ENCODE data around the gene CDH4. TPM values are rescaled to one million over a fixed set of nuclear protein-coding genes. Genes with fewer than 3 reads are reported as not detected.

The CDH4 gene
- total and polyA plus RNA-seq, 2 of the 13 experiments (the other 11 are each of a cell fraction or from before 2014, with no cell fraction given) = not detected

GRCh38 chr20:61486198-61486597, 234.1 kb downstream of the CDH4 start (continued):
- TF ChIP-seq HIC2 (CRISPR knock-in tag; IDR thresholded peaks at IDR 0.05; ENCODE audit: low read depth) = no peak

GRCh38 chr20:61487346-61487996, 235.4 kb downstream of the CDH4 start:
- WGBS (ENCODE audit: low lambda C conversion rate) = 4% methylated on average over 6 of the region's 6 CpGs
- in situ Hi-C loops (cut with HindIII; ENCODE audit: extremely low pct_ligation_motif_present, low pct_unique_long_range_greater_than_20kb) = no loop called here
- no peaks in the 10 kb centered on the region for H3K36me3 ChIP-seq (replicated peaks in 1 of 2; ENCODE audit: control insufficient read depth in 1 of 2, insufficient read depth in 2 of 2, low read length in 2 of 2)
- ChIA-PET POLR2A (no interaction called here), CTCF (ENCODE audit: low intra/inter-chr PET ratio, low total read pairs) (no interaction called here)
- DNase-seq (ENCODE audit: low spot score) (no peak), FAIRE-seq (no peak), ATAC-seq (no peak)
- H3K27ac ChIP-seq (ENCODE audit: extremely low read length, insufficient read depth, low read length) = no peak overlapping the region
- TF ChIP-seq NKX3-1 (CRISPR knock-in tag; IDR thresholded peaks at IDR 0.05) = no peak
- H3K4me2 ChIP-seq (ENCODE audit: low read depth, low read length) = no peak overlapping the region
- intact Hi-C loops (cut with micrococcal nuclease; ENCODE audit: unreplicated experiment) = no loop called here
- no peak overlapping the region for H3K4me3 ChIP-seq (replicated peaks in 1 of 3; ENCODE audit: insufficient read depth in 1 of 3, low read depth in 2 of 3, low read length in 3 of 3)
- H3K4me1 ChIP-seq (ENCODE audit: insufficient read depth, low read length) = no peaks in the 10 kb centered on the region
- H3K27me3 ChIP-seq (ENCODE audit: control insufficient read depth in 1 of 2, insufficient read depth in 2 of 2, low read length in 2 of 2) = no peaks in the 10 kb centered on the region; a peak in 1 of 5 replicates
- BruUV-seq (replicated peaks) = no TSS peak
- H3K79me2 ChIP-seq (ENCODE audit: insufficient read depth, low read length) = no peaks in the 10 kb centered on the region
- no peak overlapping the region for H3K9ac ChIP-seq (ENCODE audit: insufficient read depth, low read depth, low read length)
- no peaks in the 10 kb centered on the region for H4K20me1 ChIP-seq (ENCODE audit: insufficient read depth, low read length)
- H2AFZ ChIP-seq (ENCODE audit: low read length) = no peak overlapping the region
- no peaks in the 10 kb centered on the region for H3K9me3 ChIP-seq (ENCODE audit: low read length)

- in situ Hi-C loops (cut with HindIII; ENCODE audit: extremely low pct_ligation_motif_present, low pct_unique_long_range_greater_than_20kb) (no loop called here), intact Hi-C loops (cut with micrococcal nuclease; ENCODE audit: unreplicated experiment) (no loop called here)
- CTCF ChIA-PET (ENCODE audit: low intra/inter-chr PET ratio, low total read pairs) = no interaction called here
- DNase-seq (ENCODE audit: low spot score) (no peak), ATAC-seq (no peak), FAIRE-seq (no peak)
- Histone ChIP-seq H3K4me2 (ENCODE audit: low read depth, low read length) (no peak overlapping the region), H4K20me1 (ENCODE audit: insufficient read depth, low read length) (no peaks in the 10 kb centered on the region), H3K79me2 (ENCODE audit: insufficient read depth, low read length) (no peaks in the 10 kb centered on the region), H3K36me3 (replicated peaks in 1 of 2; ENCODE audit: control insufficient read depth in 1 of 2, insufficient read depth in 2 of 2, low read length in 2 of 2) (no peaks in the 10 kb centered on the region), H3K27me3 (ENCODE audit: control insufficient read depth in 1 of 2, insufficient read depth in 2 of 2, low read length in 2 of 2) (no peaks in the 10 kb centered on the region; a peak in 1 of 5 replicates), H3K4me3 (replicated peaks in 1 of 3; ENCODE audit: insufficient read depth in 1 of 3, low read depth in 2 of 3, low read length in 3 of 3) (no peak overlapping the region), H3K9me3 (ENCODE audit: low read length) (no peaks in the 10 kb centered on the region), H3K4me1 (ENCODE audit: insufficient read depth, low read length) (no peaks in the 10 kb centered on the region), H3K9ac (ENCODE audit: insufficient read depth, low read depth, low read length) (no peak overlapping the region), H2AFZ (ENCODE audit: low read length) (no peak overlapping the region), H3K27ac (ENCODE audit: extremely low read length, insufficient read depth, low read length) (no peak overlapping the region)
- 9% methylated on average over 7 of the region's 7 CpGs for WGBS (ENCODE audit: low lambda C conversion rate)
- POLR2A ChIA-PET = no interaction called here
- BruUV-seq (replicated peaks) = no TSS peak
- TF ChIP-seq ZNF619 (CRISPR knock-in tag; IDR thresholded peaks at IDR 0.05) = no peak
- no peak for TF ChIP-seq TBX2 (CRISPR knock-in tag; IDR thresholded peaks at IDR 0.05; ENCODE audit: borderline replicate concordance)
- no peak for TF ChIP-seq ZNF83 (CRISPR knock-in tag; IDR thresholded peaks at IDR 0.05; ENCODE audit: borderline replicate concordance)
- TF ChIP-seq ZNF512B (CRISPR knock-in tag; IDR thresholded peaks at IDR 0.05; ENCODE audit: borderline replicate concordance) = no peak
- TF ChIP-seq KMT2B (CRISPR knock-in tag; IDR thresholded peaks at IDR 0.05) = no peak
- TF ChIP-seq ZGPAT (CRISPR knock-in tag; IDR thresholded peaks at IDR 0.05) = no peak
Measured at GRCh38 chr20:61487997-61488371, 235.9 kb downstream of the CDH4 start.

Measured in HepG2 (cell line).